Esophagus muscularis mucosa (tissue), 4 donors: ENCODE measurements around the gene SH3GL2.

Experiments used
- CTCF ChIP-seq, 3 experiments: fragments of 200-600 bp in 2 of 3; fragments of 450-650 bp in 1 of 3; sonication (generic) in 2 of 3; IDR thresholded peaks; one replicate each; pipeline ENCODE4 v1.5.1; 2017 to 2019; ENCODE audit warnings: antibody characterized with exemption in 3 of 3, mild to moderate bottlenecking in 2 of 3, moderate library complexity in 1 of 3
- EP300 ChIP-seq: sonication (generic); formaldehyde crosslinking; IDR thresholded peaks from one replicate; pipeline ENCODE4 v1.6.1; 2017; ENCODE audit warnings: antibody characterized with exemption
- POLR2A ChIP-seq: fragments of 450-650 bp; IDR thresholded peaks from one replicate; pipeline ENCODE4 v1.6.1; 2017; ENCODE audit warnings: antibody characterized with exemption, moderate library complexity, mild to moderate bottlenecking, low read depth
- POLR2AphosphoS5 ChIP-seq, 2 donors: sonication (generic); formaldehyde crosslinking; IDR thresholded peaks; one replicate each; pipeline ENCODE4 v1.6.1; 2017; ENCODE audit warnings: antibody characterized with exemption in 2 of 2

- no peak for TF ChIP-seq CTCF (IDR thresholded peaks at IDR 0.05)
- TF ChIP-seq EP300: no peak
- TF ChIP-seq POLR2A: no peak
- no peak for TF ChIP-seq POLR2AphosphoS5 (IDR thresholded peaks at IDR 0.05)
These were observed 9.5 kb downstream of the SH3GL2 start for GRCh38 chr9:17588395-17588794.
